ENCODE data around the gene RSAD2. TPM values are rescaled to one million over a fixed set of nuclear protein-coding genes. Genes with fewer than 3 reads are reported as not detected.

The RSAD2 gene
- total and polyA plus RNA-seq, 2 of the 4 experiments (the other 2 are of a cell fraction): not detected

- H3K9me1 ChIP-seq (ENCODE audit: insufficient read depth, low read length): no peaks in the 10 kb centered on the region; the same call in 1 of the 2 replicates
- no peak overlapping the region for H3K4ac ChIP-seq (ENCODE audit: low read depth, low read length)
- dilution Hi-C loops (cut with HindIII; ENCODE audit: low sequenced_read_pairs, unreplicated experiment) (no loop called here), intact Hi-C loops (cut with micrococcal nuclease) (no loop called here), in situ Hi-C loops (cut with MboI; ENCODE audit: low sequenced_read_pairs) (no loop called here)
- no peak overlapping the region for H4K91ac ChIP-seq (ENCODE audit: insufficient read depth, low read depth, low read length)
- no peak overlapping the region for H4K5ac ChIP-seq (ENCODE audit: low read depth, low read length)
- DNase-seq (no peak), ATAC-seq (ENCODE audit: low read depth) (no peak)
- H3K4me2 ChIP-seq (ENCODE audit: low read depth, low read length): no peak overlapping the region
- TF ChIP-seq RAD21 (IDR thresholded peaks at IDR 0.05; ENCODE audit: low read length) (no peak), POLR2A (IDR thresholded peaks at IDR 0.05; ENCODE audit: low read depth, low read length) (no peak), CEBPB (IDR thresholded peaks at IDR 0.05; ENCODE audit: low read depth, low read length) (no peak), MAZ (IDR thresholded peaks at IDR 0.05; ENCODE audit: borderline replicate concordance, low read depth, low read length) (no peak), RCOR1 (IDR thresholded peaks at IDR 0.05; ENCODE audit: insufficient replicate concordance, low read length) (no peak), FOS (IDR thresholded peaks at IDR 0.05; ENCODE audit: low read depth, low read length) (no peak), CHD1 (IDR thresholded peaks at IDR 0.05; ENCODE audit: low read depth, low read length) (no peak), MAFK (IDR thresholded peaks at IDR 0.05; ENCODE audit: low read depth, low read length) (no peak), NFE2L2 (IDR thresholded peaks at IDR 0.05; ENCODE audit: low read depth, low read length) (no peak), RFX5 (IDR thresholded peaks at IDR 0.05; ENCODE audit: low read depth, low read length) (no peak), SMC3 (IDR thresholded peaks at IDR 0.05; ENCODE audit: low read depth, low read length) (no peak), MXI1 (IDR thresholded peaks at IDR 0.05; ENCODE audit: borderline replicate concordance, low read depth, low read length) (no peak), BHLHE40 (IDR thresholded peaks at IDR 0.05; ENCODE audit: low read depth, low read length) (no peak)
- TF ChIP-seq, protein P1, sequence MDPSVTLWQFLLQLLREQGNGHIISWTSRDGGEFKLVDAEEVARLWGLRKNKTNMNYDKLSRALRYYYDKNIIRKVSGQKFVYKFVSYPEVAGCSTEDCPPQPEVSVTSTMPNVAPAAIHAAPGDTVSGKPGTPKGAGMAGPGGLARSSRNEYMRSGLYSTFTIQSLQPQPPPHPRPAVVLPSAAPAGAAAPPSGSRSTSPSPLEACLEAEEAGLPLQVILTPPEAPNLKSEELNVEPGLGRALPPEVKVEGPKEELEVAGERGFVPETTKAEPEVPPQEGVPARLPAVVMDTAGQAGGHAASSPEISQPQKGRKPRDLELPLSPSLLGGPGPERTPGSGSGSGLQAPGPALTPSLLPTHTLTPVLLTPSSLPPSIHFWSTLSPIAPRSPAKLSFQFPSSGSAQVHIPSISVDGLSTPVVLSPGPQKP (IDR thresholded peaks at IDR 0.05; ENCODE audit: borderline replicate concordance, low read depth, low read length): no peak
- TF ChIP-seq, protein P2, sequence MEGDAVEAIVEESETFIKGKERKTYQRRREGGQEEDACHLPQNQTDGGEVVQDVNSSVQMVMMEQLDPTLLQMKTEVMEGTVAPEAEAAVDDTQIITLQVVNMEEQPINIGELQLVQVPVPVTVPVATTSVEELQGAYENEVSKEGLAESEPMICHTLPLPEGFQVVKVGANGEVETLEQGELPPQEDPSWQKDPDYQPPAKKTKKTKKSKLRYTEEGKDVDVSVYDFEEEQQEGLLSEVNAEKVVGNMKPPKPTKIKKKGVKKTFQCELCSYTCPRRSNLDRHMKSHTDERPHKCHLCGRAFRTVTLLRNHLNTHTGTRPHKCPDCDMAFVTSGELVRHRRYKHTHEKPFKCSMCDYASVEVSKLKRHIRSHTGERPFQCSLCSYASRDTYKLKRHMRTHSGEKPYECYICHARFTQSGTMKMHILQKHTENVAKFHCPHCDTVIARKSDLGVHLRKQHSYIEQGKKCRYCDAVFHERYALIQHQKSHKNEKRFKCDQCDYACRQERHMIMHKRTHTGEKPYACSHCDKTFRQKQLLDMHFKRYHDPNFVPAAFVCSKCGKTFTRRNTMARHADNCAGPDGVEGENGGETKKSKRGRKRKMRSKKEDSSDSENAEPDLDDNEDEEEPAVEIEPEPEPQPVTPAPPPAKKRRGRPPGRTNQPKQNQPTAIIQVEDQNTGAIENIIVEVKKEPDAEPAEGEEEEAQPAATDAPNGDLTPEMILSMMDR (conservative IDR thresholded peaks at IDR 0.05; ENCODE audit: low read depth, low read length): no peak
- TF ChIP-seq, protein P3, sequence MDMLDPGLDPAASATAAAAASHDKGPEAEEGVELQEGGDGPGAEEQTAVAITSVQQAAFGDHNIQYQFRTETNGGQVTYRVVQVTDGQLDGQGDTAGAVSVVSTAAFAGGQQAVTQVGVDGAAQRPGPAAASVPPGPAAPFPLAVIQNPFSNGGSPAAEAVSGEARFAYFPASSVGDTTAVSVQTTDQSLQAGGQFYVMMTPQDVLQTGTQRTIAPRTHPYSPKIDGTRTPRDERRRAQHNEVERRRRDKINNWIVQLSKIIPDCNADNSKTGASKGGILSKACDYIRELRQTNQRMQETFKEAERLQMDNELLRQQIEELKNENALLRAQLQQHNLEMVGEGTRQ (IDR thresholded peaks at IDR 0.05; ENCODE audit: low read depth, low read length): no peak
- BruUV-seq (replicated peaks): no TSS peak
- no peak overlapping the region for H2BK5ac ChIP-seq (ENCODE audit: low read depth, low read length, poor library complexity, severe bottlenecking)
- no peaks in the 10 kb centered on the region for H3K36me3 ChIP-seq (ENCODE audit: control insufficient read depth, insufficient read depth, low read length)
- H3K27ac ChIP-seq (ENCODE audit: insufficient read depth, low read length): no peak overlapping the region
- ChIA-PET CTCF (no interaction called here), POLR2A (ENCODE audit: unreplicated experiment) (no interaction called here)
- no peaks in the 10 kb centered on the region for H3K4me1 ChIP-seq (ENCODE audit: control insufficient read depth, insufficient read depth, low read length)
- no peak overlapping the region for H4K8ac ChIP-seq (ENCODE audit: low read depth in 2 of 2, low read length in 2 of 2)
- no peak overlapping the region for H3K4me3 ChIP-seq (ENCODE audit: insufficient read depth, low read depth, low read length)
- no peak overlapping the region for H3K23ac ChIP-seq (ENCODE audit: low read depth, low read length)
- no peak overlapping the region for H2AK9ac ChIP-seq (replicated peaks; ENCODE audit: low read depth, low read length, poor library complexity)
- H3K27me3 ChIP-seq (ENCODE audit: control insufficient read depth, insufficient read depth, low read length): peaks cover 9% of the 10 kb centered on the region
- no CpG with 5 or more reads among the region's 5 CpGs for WGBS, 2 experiments (ENCODE audit: extremely low coverage in 2 of 2, insufficient read length in 1 of 2)
- H2BK20ac ChIP-seq (ENCODE audit: low read depth, low read length): no peak overlapping the region
- no peaks in the 10 kb centered on the region for H3K9me3 ChIP-seq (ENCODE audit: control insufficient read depth, insufficient read depth, low read length)
- H3K79me1 ChIP-seq (ENCODE audit: low read depth in 1 of 2, low read length in 2 of 2): no peaks in the 10 kb centered on the region
- no peak overlapping the region for H3K14ac ChIP-seq (replicated peaks; ENCODE audit: low read depth, low read length)
- no peak overlapping the region for H2AFZ ChIP-seq (replicated peaks; ENCODE audit: low read length, poor library complexity)
- no peak overlapping the region for H3K9ac ChIP-seq (ENCODE audit: low read depth, low read length)
- H3K56ac ChIP-seq (ENCODE audit: extremely low read depth, insufficient read depth, low read length): no peak overlapping the region
- no peaks in the 10 kb centered on the region for H4K20me1 ChIP-seq (ENCODE audit: insufficient read depth, low read length)
- no peak overlapping the region for H2BK120ac ChIP-seq (ENCODE audit: low read depth, low read length)
- H2BK15ac ChIP-seq (ENCODE audit: low read depth, low read length): no peak overlapping the region
- no peak overlapping the region for H2AK5ac ChIP-seq (ENCODE audit: low read depth, low read length)
- H3K18ac ChIP-seq (ENCODE audit: low read depth, low read length): no peak overlapping the region
Measured at GRCh38 chr2:6944555-6944954, 67.0 kb downstream of the RSAD2 start.

All from IMR-90 (cell line).